GM23338 (cell line): ENCODE data around the gene JAKMIP1. TPM values are rescaled to one million over a fixed set of nuclear protein-coding genes. Genes with fewer than 3 reads are reported as not detected.

Experiments used
- ATAC-seq: fragments of 200-7000 bp; cut with Tn5 transposase; 3 replicates; pipeline ENCODE4 v1.9.1; 2020
- DNase-seq: peaks from one replicate; pipeline ENCODE4 v3.0.0-alpha.2; 2015; ENCODE audit warnings: low spot score
- H2AFZ ChIP-seq: fragments of 200-600 bp; sonication (generic); 2 replicates; pipeline ENCODE4 v1.8.0; 2016; ENCODE audit warnings: antibody characterized with exemption, mild to moderate bottlenecking, moderate library complexity
- H3F3A ChIP-seq: fragments of 200-600 bp; sonication (generic); replicated peaks from 2 replicates; pipeline ENCODE4 v1.8.0; 2017; ENCODE audit warnings: antibody characterized with exemption, mixed run types, low read depth
- H3K27ac ChIP-seq: fragments of 200-600 bp; sonication (generic); 2 replicates; pipeline ENCODE4 v1.6.1; 2016; ENCODE audit warnings: low read depth
- H3K27me3 ChIP-seq: fragments of 200-600 bp; sonication (generic); 2 replicates; pipeline ENCODE4 v1.8.0; 2016; ENCODE audit warnings: mild to moderate bottlenecking, mixed run types, moderate library complexity; ENCODE audit not compliant: insufficient read depth
- H3K36me3 ChIP-seq: fragments of 200-600 bp; sonication (generic); 2 replicates; pipeline ENCODE4 v1.8.0; 2016; ENCODE audit warnings: mild to moderate bottlenecking; ENCODE audit not compliant: insufficient read depth
- H3K4me1 ChIP-seq: fragments of 200-600 bp; sonication (generic); 2 replicates; pipeline ENCODE4 v1.8.0; 2016; ENCODE audit warnings: mild to moderate bottlenecking, moderate library complexity; ENCODE audit not compliant: insufficient read depth
- H3K4me2 ChIP-seq: fragments of 200-600 bp; sonication (generic); 2 replicates; pipeline ENCODE4 v1.7.1; 2017; ENCODE audit warnings: mixed run types
- H3K4me3 ChIP-seq: fragments of 200-600 bp; sonication (generic); 2 replicates; pipeline ENCODE4 v1.6.1; 2016; ENCODE audit warnings: mixed run types
- H3K79me2 ChIP-seq: fragments of 200-600 bp; sonication (generic); replicated peaks from 2 replicates; pipeline ENCODE4 v1.8.0; 2017; ENCODE audit warnings: mild to moderate bottlenecking; ENCODE audit not compliant: insufficient read depth
- H3K9me2 ChIP-seq: fragments of 200-600 bp; sonication (generic); 2 replicates; pipeline ENCODE4 v1.8.0; 2017; ENCODE audit not compliant: insufficient read depth
- H4K20me1 ChIP-seq: fragments of 200-600 bp; sonication (generic); replicated peaks from 2 replicates; pipeline ENCODE4 v1.8.0; 2017; ENCODE audit warnings: mild to moderate bottlenecking; ENCODE audit not compliant: insufficient read depth
- H3K27ac Mint-ChIP-seq: 2 replicates; pipeline ENCODE4 v1.8.0; 2020; ENCODE audit warnings: inconsistent platforms, mild to moderate bottlenecking, moderate library complexity, mixed read lengths
- H3K27me3 Mint-ChIP-seq: 3 replicates; pipeline ENCODE4 v1.8.0; 2022; ENCODE audit warnings: low read depth, mild to moderate bottlenecking, moderate library complexity, mixed read lengths, inconsistent platforms; ENCODE audit not compliant: insufficient read depth, poor library complexity
- H3K36me3 Mint-ChIP-seq: 3 replicates; pipeline ENCODE4 v1.8.0; 2021; ENCODE audit warnings: low read depth, mild to moderate bottlenecking, inconsistent platforms, moderate library complexity, mixed read lengths
- H3K4me1 Mint-ChIP-seq: 3 replicates; pipeline ENCODE4 v1.8.0; 2020; ENCODE audit warnings: mild to moderate bottlenecking, inconsistent platforms, mixed read lengths
- H3K4me3 Mint-ChIP-seq: 3 replicates; pipeline ENCODE4 v1.8.0; 2021; ENCODE audit warnings: moderate library complexity, mild to moderate bottlenecking, inconsistent platforms, mixed read lengths
- H3K9me3 Mint-ChIP-seq: 3 replicates; pipeline ENCODE4 v1.8.0; 2020; ENCODE audit warnings: moderate library complexity, mild to moderate bottlenecking, inconsistent platforms, mixed read lengths
- CREB1 ChIP-seq: fragments of 250-450 bp; sonication (Bioruptor Pico); IDR thresholded peaks from 2 replicates; pipeline ENCODE4 v1.5.0; 2020; ENCODE audit warnings: low read depth, mild to moderate bottlenecking, moderate library complexity
- EZH2 ChIP-seq: fragments of 200-600 bp; sonication (generic); IDR thresholded peaks from one replicate; pipeline ENCODE4 v1.8.0; 2017; ENCODE audit warnings: antibody characterized with exemption, mild to moderate bottlenecking, low read depth; ENCODE audit not compliant: unreplicated experiment
- EZH2phosphoT487 ChIP-seq: fragments of 200-600 bp; sonication (generic); IDR thresholded peaks from one replicate; pipeline ENCODE4 v1.8.1; 2018; ENCODE audit warnings: antibody characterized with exemption; ENCODE audit not compliant: unreplicated experiment
- JUNB ChIP-seq: IDR thresholded peaks from one replicate; pipeline ENCODE4 v1.6.1; 2016; ENCODE audit warnings: antibody characterized with exemption; ENCODE audit not compliant: unreplicated experiment
- NANOG ChIP-seq: IDR thresholded peaks from 2 replicates; pipeline ENCODE4 v1.6.1; 2016; ENCODE audit warnings: antibody characterized with exemption, borderline replicate concordance
- POLR2AphosphoS5 ChIP-seq: IDR thresholded peaks from 2 replicates; pipeline ENCODE4 v1.6.1; 2016; ENCODE audit warnings: antibody characterized with exemption, low read depth
- STAT1 ChIP-seq: IDR thresholded peaks from one replicate; pipeline ENCODE4 v1.6.1; 2016; ENCODE audit warnings: antibody characterized with exemption; ENCODE audit not compliant: unreplicated experiment
- ZNF114 ChIP-seq: fragments of 250-450 bp; sonication (Bioruptor Pico); IDR thresholded peaks from 2 replicates; pipeline ENCODE4 v1.5.0; 2020; ENCODE audit warnings: mild to moderate bottlenecking, moderate library complexity
- ZNF331 ChIP-seq: fragments of 250-450 bp; sonication (Bioruptor Pico); IDR thresholded peaks from 2 replicates; pipeline ENCODE4 v1.5.0; 2020; ENCODE audit warnings: low read depth, mild to moderate bottlenecking, moderate library complexity
- polyA plus RNA-seq: library from polyadenylated mRNA; unstranded; fragments of >200 nt; fragmentation: Nextera tagmentation; extraction: Ambion mirVana; gene quantifications from 2 replicates; pipeline ENCODE4 v1.2.1, GENCODE V29; 2016
- total RNA-seq: library from RNA; depleted of rRNA; stranded (reverse); fragments of >200 nt; shearing (Covaris generic); gene quantifications from 2 replicates; pipeline ENCODE4 v1.2.3, GENCODE V29; 2014
- TF ChIP-seq, protein P1 (sequence below): IDR thresholded peaks from 2 replicates; pipeline ENCODE4 v1.6.1; 2016; ENCODE audit warnings: antibody characterized with exemption
- TF ChIP-seq, protein P2 (sequence below), 2 experiments: fragments of 200-600 bp in 1 of 2; sonication (generic) in 1 of 2; conservative IDR thresholded peaks; 2 replicates each; pipeline versions ENCODE4 v1.5.1 to v1.6.1; 2016 to 2017; ENCODE audit warnings: antibody characterized with exemption in 2 of 2, low read depth in 2 of 2, mild to moderate bottlenecking in 2 of 2, moderate library complexity in 1 of 2
- TF ChIP-seq, protein P3 (sequence below): IDR thresholded peaks from one replicate; pipeline ENCODE4 v1.6.1; 2018; ENCODE audit warnings: antibody characterized with exemption; ENCODE audit not compliant: unreplicated experiment
- TF ChIP-seq, protein P4 (sequence below): fragments of 250-450 bp; sonication (Bioruptor Pico); IDR thresholded peaks from 2 replicates; pipeline ENCODE4 v1.5.0; 2020; ENCODE audit warnings: mild to moderate bottlenecking, moderate library complexity

JAKMIP1 gene
- total and polyA plus RNA-seq, 2 experiments from 2014 or later: 4.6 to 5.1 TPM

DNA sequence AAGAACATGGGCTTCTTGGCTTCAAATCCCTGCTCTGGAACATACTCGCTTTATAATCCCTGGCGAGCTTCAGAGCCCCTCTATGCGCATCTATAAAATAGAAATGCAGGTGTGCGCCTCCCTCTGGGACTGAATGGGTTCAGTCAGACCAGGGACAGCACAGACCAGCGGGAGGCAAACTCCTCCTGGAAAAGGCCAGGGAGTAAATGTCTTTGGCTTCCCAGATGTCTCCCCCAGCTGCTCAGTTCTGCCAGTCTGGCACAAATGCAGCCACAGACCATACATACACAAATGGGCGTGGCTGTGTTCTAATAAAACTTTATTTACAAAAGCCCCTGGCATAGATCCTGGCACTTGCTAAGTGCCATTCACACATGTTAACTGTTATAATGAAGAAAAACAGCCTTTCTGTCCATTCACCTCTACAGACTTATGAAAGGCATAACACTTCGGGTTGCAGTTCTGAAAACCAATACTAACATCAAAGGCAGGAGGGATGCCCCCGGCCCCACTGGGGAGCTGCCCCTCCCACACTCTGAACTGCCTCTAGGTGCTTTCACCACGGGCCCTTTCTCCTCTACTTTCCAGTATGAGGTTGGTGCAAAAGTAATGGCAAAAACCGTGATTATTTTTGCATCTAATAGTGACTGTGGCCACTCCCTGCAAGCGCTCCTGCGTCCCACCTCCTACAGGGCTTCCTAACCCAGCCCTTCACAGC lies 4.6 kb downstream of the JAKMIP1 start:
- H3K79me2 ChIP-seq: peaks cover 8% of the 10 kb centered on the region; the same call in 1 of the 2 replicates

More for the DNA sequence above, 4.6 kb downstream of the JAKMIP1 start:
- peaks cover 38% of the 10 kb centered on the region for H3K4me1 Mint-ChIP-seq
- peak overlapping the region; percentile 38; the same call in 1 of the 2 replicates for H3K27ac Mint-ChIP-seq
- TF ChIP-seq, protein P1, sequence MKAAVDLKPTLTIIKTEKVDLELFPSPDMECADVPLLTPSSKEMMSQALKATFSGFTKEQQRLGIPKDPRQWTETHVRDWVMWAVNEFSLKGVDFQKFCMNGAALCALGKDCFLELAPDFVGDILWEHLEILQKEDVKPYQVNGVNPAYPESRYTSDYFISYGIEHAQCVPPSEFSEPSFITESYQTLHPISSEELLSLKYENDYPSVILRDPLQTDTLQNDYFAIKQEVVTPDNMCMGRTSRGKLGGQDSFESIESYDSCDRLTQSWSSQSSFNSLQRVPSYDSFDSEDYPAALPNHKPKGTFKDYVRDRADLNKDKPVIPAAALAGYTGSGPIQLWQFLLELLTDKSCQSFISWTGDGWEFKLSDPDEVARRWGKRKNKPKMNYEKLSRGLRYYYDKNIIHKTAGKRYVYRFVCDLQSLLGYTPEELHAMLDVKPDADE: no peak
- TF ChIP-seq EZH2: no peak
- no peak for TF ChIP-seq POLR2AphosphoS5
- TF ChIP-seq, protein P2, sequence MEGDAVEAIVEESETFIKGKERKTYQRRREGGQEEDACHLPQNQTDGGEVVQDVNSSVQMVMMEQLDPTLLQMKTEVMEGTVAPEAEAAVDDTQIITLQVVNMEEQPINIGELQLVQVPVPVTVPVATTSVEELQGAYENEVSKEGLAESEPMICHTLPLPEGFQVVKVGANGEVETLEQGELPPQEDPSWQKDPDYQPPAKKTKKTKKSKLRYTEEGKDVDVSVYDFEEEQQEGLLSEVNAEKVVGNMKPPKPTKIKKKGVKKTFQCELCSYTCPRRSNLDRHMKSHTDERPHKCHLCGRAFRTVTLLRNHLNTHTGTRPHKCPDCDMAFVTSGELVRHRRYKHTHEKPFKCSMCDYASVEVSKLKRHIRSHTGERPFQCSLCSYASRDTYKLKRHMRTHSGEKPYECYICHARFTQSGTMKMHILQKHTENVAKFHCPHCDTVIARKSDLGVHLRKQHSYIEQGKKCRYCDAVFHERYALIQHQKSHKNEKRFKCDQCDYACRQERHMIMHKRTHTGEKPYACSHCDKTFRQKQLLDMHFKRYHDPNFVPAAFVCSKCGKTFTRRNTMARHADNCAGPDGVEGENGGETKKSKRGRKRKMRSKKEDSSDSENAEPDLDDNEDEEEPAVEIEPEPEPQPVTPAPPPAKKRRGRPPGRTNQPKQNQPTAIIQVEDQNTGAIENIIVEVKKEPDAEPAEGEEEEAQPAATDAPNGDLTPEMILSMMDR (conservative IDR thresholded peaks at IDR 0.05; ENCODE audit: low read depth in 2 of 2): no peak
- TF ChIP-seq, protein P3, sequence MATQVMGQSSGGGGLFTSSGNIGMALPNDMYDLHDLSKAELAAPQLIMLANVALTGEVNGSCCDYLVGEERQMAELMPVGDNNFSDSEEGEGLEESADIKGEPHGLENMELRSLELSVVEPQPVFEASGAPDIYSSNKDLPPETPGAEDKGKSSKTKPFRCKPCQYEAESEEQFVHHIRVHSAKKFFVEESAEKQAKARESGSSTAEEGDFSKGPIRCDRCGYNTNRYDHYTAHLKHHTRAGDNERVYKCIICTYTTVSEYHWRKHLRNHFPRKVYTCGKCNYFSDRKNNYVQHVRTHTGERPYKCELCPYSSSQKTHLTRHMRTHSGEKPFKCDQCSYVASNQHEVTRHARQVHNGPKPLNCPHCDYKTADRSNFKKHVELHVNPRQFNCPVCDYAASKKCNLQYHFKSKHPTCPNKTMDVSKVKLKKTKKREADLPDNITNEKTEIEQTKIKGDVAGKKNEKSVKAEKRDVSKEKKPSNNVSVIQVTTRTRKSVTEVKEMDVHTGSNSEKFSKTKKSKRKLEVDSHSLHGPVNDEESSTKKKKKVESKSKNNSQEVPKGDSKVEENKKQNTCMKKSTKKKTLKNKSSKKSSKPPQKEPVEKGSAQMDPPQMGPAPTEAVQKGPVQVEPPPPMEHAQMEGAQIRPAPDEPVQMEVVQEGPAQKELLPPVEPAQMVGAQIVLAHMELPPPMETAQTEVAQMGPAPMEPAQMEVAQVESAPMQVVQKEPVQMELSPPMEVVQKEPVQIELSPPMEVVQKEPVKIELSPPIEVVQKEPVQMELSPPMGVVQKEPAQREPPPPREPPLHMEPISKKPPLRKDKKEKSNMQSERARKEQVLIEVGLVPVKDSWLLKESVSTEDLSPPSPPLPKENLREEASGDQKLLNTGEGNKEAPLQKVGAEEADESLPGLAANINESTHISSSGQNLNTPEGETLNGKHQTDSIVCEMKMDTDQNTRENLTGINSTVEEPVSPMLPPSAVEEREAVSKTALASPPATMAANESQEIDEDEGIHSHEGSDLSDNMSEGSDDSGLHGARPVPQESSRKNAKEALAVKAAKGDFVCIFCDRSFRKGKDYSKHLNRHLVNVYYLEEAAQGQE: no peak
- no peak for TF ChIP-seq ZNF114 (CRISPR knock-in tag)
- no peak for TF ChIP-seq EZH2phosphoT487
- no peak for TF ChIP-seq NANOG
- TF ChIP-seq, protein P4, sequence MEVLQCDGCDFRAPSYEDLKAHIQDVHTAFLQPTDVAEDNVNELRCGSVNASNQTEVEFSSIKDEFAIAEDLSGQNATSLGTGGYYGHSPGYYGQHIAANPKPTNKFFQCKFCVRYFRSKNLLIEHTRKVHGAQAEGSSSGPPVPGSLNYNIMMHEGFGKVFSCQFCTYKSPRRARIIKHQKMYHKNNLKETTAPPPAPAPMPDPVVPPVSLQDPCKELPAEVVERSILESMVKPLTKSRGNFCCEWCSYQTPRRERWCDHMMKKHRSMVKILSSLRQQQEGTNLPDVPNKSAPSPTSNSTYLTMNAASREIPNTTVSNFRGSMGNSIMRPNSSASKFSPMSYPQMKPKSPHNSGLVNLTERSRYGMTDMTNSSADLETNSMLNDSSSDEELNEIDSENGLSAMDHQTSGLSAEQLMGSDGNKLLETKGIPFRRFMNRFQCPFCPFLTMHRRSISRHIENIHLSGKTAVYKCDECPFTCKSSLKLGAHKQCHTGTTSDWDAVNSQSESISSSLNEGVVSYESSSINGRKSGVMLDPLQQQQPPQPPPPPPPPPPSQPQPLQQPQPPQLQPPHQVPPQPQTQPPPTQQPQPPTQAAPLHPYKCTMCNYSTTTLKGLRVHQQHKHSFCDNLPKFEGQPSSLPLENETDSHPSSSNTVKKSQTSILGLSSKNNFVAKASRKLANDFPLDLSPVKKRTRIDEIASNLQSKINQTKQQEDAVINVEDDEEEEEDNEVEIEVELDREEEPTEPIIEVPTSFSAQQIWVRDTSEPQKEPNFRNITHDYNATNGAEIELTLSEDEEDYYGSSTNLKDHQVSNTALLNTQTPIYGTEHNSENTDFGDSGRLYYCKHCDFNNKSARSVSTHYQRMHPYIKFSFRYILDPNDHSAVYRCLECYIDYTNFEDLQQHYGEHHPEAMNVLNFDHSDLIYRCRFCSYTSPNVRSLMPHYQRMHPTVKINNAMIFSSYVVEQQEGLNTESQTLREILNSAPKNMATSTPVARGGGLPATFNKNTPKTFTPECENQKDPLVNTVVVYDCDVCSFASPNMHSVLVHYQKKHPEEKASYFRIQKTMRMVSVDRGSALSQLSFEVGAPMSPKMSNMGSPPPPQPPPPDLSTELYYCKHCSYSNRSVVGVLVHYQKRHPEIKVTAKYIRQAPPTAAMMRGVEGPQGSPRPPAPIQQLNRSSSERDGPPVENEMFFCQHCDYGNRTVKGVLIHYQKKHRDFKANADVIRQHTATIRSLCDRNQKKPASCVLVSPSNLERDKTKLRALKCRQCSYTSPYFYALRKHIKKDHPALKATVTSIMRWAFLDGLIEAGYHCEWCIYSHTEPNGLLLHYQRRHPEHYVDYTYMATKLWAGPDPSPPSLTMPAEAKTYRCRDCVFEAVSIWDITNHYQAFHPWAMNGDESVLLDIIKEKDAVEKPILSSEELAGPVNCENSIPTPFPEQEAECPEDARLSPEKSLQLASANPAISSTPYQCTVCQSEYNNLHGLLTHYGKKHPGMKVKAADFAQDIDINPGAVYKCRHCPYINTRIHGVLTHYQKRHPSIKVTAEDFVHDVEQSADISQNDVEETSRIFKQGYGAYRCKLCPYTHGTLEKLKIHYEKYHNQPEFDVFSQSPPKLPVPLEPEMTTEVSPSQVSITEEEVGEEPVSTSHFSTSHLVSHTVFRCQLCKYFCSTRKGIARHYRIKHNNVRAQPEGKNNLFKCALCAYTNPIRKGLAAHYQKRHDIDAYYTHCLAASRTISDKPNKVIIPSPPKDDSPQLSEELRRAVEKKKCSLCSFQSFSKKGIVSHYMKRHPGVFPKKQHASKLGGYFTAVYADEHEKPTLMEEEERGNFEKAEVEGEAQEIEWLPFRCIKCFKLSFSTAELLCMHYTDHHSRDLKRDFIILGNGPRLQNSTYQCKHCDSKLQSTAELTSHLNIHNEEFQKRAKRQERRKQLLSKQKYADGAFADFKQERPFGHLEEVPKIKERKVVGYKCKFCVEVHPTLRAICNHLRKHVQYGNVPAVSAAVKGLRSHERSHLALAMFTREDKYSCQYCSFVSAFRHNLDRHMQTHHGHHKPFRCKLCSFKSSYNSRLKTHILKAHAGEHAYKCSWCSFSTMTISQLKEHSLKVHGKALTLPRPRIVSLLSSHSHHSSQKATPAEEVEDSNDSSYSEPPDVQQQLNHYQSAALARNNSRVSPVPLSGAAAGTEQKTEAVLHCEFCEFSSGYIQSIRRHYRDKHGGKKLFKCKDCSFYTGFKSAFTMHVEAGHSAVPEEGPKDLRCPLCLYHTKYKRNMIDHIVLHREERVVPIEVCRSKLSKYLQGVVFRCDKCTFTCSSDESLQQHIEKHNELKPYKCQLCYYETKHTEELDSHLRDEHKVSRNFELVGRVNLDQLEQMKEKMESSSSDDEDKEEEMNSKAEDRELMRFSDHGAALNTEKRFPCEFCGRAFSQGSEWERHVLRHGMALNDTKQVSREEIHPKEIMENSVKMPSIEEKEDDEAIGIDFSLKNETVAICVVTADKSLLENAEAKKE (CRISPR knock-in tag): no peak
- no peak for TF ChIP-seq CREB1 (CRISPR knock-in tag)
- TF ChIP-seq STAT1: no peak
- TF ChIP-seq ZNF331 (CRISPR knock-in tag): no peak
- no peak for TF ChIP-seq JUNB
- peaks cover 6% of the 10 kb centered on the region for H3K27me3 Mint-ChIP-seq
- peaks cover 3% of the 10 kb centered on the region; the same call in 1 of the 2 replicates for H3K27me3 ChIP-seq
- no peaks in the 10 kb centered on the region for H3K9me2 ChIP-seq
- no peak overlapping the region for H2AFZ ChIP-seq
- peaks cover 7% of the 10 kb centered on the region; the same call in 1 of the 2 replicates for H4K20me1 ChIP-seq
- peak overlapping the region; percentile 31; the same call in 1 of the 2 replicates for H3K4me3 ChIP-seq
- peak overlapping the region; percentile 49 for H3K4me3 Mint-ChIP-seq
- no peaks in the 10 kb centered on the region for H3K36me3 Mint-ChIP-seq
- no peak overlapping the region for H3K27ac ChIP-seq
- peak; percentile 2; the same call in 1 of the 3 replicates for ATAC-seq
- H3K36me3 ChIP-seq: no peaks in the 10 kb centered on the region
- no peaks in the 10 kb centered on the region for H3K9me3 Mint-ChIP-seq
- H3F3A ChIP-seq: 0 out of 2 replicates have a peak, but pooled peaks cover 4% of the 10 kb centered on the region
- peak overlapping the region; percentile 71 for H3K4me2 ChIP-seq
- DNase-seq: peak; percentile 51
- H3K4me1 ChIP-seq: peaks cover 31% of the 10 kb centered on the region
